ENCODE measurements around the gene RBP3. TPM values are rescaled to one million over a fixed set of nuclear protein-coding genes. Genes with fewer than 3 reads are reported as not detected.
A peak's percentile ranks its signal among the peaks of the same experiment; 100 is the strongest.

The RBP3 gene
- total RNA-seq, 1 experiment from 2014 or later: not detected

- ChIA-PET POLR2A (interaction anchor here (0.8 to 1.3 kb wide), 2 partner anchors 19 to 20 kb away, joined by 4 to 6 read pairs; partner anchors contain the start of gene ZNF488), CTCF (interaction anchor here (0.7 to 2.0 kb wide), 9 partner anchors 18 to 409 kb away, joined by 3 to 9 read pairs (median 4); partner anchors contain the start of gene ZNF488)
- no TSS peak for BruUV-seq (replicated peaks)
- H3K27me3 Mint-ChIP-seq (ENCODE audit: insufficient read depth, unreplicated experiment): no peaks in the 10 kb centered on the region
- no peaks in the 10 kb centered on the region for H3K9me3 Mint-ChIP-seq (ENCODE audit: unreplicated experiment)
- peak overlapping the region; percentile 32 for H3K4me3 Mint-ChIP-seq (ENCODE audit: unreplicated experiment)
- no peaks in the 10 kb centered on the region for H3K27me3 ChIP-seq (replicated peaks; ENCODE audit: control insufficient read depth, insufficient read depth, low read length)
- TF ChIP-seq, protein P1, sequence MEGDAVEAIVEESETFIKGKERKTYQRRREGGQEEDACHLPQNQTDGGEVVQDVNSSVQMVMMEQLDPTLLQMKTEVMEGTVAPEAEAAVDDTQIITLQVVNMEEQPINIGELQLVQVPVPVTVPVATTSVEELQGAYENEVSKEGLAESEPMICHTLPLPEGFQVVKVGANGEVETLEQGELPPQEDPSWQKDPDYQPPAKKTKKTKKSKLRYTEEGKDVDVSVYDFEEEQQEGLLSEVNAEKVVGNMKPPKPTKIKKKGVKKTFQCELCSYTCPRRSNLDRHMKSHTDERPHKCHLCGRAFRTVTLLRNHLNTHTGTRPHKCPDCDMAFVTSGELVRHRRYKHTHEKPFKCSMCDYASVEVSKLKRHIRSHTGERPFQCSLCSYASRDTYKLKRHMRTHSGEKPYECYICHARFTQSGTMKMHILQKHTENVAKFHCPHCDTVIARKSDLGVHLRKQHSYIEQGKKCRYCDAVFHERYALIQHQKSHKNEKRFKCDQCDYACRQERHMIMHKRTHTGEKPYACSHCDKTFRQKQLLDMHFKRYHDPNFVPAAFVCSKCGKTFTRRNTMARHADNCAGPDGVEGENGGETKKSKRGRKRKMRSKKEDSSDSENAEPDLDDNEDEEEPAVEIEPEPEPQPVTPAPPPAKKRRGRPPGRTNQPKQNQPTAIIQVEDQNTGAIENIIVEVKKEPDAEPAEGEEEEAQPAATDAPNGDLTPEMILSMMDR (IDR thresholded peaks at IDR 0.05; ENCODE audit: insufficient read depth in 1 of 2, low read depth in 1 of 2, low read length in 1 of 2, severe bottlenecking in 1 of 2, unreplicated experiment in 1 of 2): peak in 1 of 2 experiments; percentile 22
- peak; percentile 61 to 76 for DNase-seq
- H3K36me3 Mint-ChIP-seq (ENCODE audit: insufficient read depth, unreplicated experiment): no peaks in the 10 kb centered on the region
- H3K36me3 ChIP-seq (ENCODE audit: control insufficient read depth, insufficient read depth, low read length): no peaks in the 10 kb centered on the region
- peaks cover 66% of the 10 kb centered on the region for H3K4me1 ChIP-seq
- H3K27ac Mint-ChIP-seq (ENCODE audit: unreplicated experiment): peak overlapping the region; percentile 66
- no peaks in the 10 kb centered on the region for H3K9me3 ChIP-seq
- H3K4me3 ChIP-seq (ENCODE audit: low read depth, low read length): no peak overlapping the region
- peaks cover 35% of the 10 kb centered on the region for H3K4me1 Mint-ChIP-seq (ENCODE audit: low read depth, unreplicated experiment)
- intact Hi-C loops (cut with micrococcal nuclease; ENCODE audit: unreplicated experiment): loop anchor here (2.0 kb wide), 1 partner anchor 19 kb away; the partner anchor contains the start of gene ZNF488
Measured at GRCh38 chr10:47403446-47404318, 55.5 kb downstream of the RBP3 start.

DNA sequence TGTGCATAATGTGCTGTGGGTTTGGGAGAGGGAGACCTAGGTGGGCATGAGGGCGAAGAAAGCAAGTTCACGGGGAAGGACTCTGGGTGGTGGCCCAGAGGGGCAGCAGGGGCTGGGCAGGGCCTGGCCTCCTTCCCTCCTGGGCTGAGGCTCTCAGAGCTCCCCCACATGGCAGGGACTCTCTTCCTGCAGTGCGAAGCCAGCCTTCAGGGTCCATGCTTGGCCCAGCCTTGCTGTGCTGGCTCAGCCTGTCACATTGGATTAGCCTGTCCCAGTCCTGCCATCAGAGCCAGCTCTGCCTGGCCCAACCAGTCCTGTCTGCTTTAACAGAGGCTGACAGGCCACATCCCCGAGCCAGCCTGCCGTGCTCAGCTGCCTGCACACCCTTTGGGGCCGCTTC, 56.3 kb downstream of the RBP3 start:
- peaks cover 34% of the 10 kb centered on the region for H3K4me1 Mint-ChIP-seq (ENCODE audit: low read depth, unreplicated experiment)
- H3K4me3 Mint-ChIP-seq (ENCODE audit: unreplicated experiment): no peak overlapping the region
- H3K27me3 ChIP-seq (replicated peaks; ENCODE audit: control insufficient read depth, insufficient read depth, low read length): no peaks in the 10 kb centered on the region
- POLR2A ChIA-PET: interaction anchor here (0.8 kb wide), 1 partner anchor 20 kb away, joined by 4 read pairs; the partner anchor contains the start of gene ZNF488
- peaks cover 70% of the 10 kb centered on the region for H3K4me1 ChIP-seq
- no peaks in the 10 kb centered on the region for H3K9me3 Mint-ChIP-seq (ENCODE audit: unreplicated experiment)
- peak; percentile 39 to 55 for DNase-seq
- no TSS peak for BruUV-seq (replicated peaks)
- no peak overlapping the region for H3K4me3 ChIP-seq (ENCODE audit: low read depth, low read length)
- peak overlapping the region; percentile 66 for H3K27ac Mint-ChIP-seq (ENCODE audit: unreplicated experiment)
- H3K27me3 Mint-ChIP-seq (ENCODE audit: insufficient read depth, unreplicated experiment): no peaks in the 10 kb centered on the region
- H3K36me3 ChIP-seq (ENCODE audit: control insufficient read depth, insufficient read depth, low read length): no peaks in the 10 kb centered on the region
- CTCF ChIA-PET: interaction anchor here (1.6 to 2.0 kb wide), 4 partner anchors 17 to 50 kb away, joined by 3 to 9 read pairs (median 6); partner anchors contain the start of gene ZNF488
- TF ChIP-seq, protein P1 (IDR thresholded peaks at IDR 0.05; ENCODE audit: insufficient read depth in 1 of 2, low read depth in 1 of 2, low read length in 1 of 2, severe bottlenecking in 1 of 2, unreplicated experiment in 1 of 2): no peak
- no peaks in the 10 kb centered on the region for H3K9me3 ChIP-seq
- H3K36me3 Mint-ChIP-seq (ENCODE audit: insufficient read depth, unreplicated experiment): no peaks in the 10 kb centered on the region
- intact Hi-C loops (cut with micrococcal nuclease; ENCODE audit: unreplicated experiment): no loop called here

GRCh38 chr10:47404937-47405336, 56.8 kb downstream of the RBP3 start:
- TF ChIP-seq, protein P1 (IDR thresholded peaks at IDR 0.05; ENCODE audit: insufficient read depth in 1 of 2, low read depth in 1 of 2, low read length in 1 of 2, severe bottlenecking in 1 of 2, unreplicated experiment in 1 of 2): no peak
- intact Hi-C loops (cut with micrococcal nuclease; ENCODE audit: unreplicated experiment): no loop called here
- no peaks in the 10 kb centered on the region for H3K9me3 Mint-ChIP-seq (ENCODE audit: unreplicated experiment)
- peaks cover 70% of the 10 kb centered on the region for H3K4me1 ChIP-seq
- H3K9me3 ChIP-seq: no peaks in the 10 kb centered on the region
- BruUV-seq (replicated peaks): no TSS peak
- H3K4me3 Mint-ChIP-seq (ENCODE audit: unreplicated experiment): no peak overlapping the region
- no peak overlapping the region for H3K4me3 ChIP-seq (ENCODE audit: low read depth, low read length)
- no peaks in the 10 kb centered on the region for H3K27me3 ChIP-seq (replicated peaks; ENCODE audit: control insufficient read depth, insufficient read depth, low read length)
- no peaks in the 10 kb centered on the region for H3K36me3 Mint-ChIP-seq (ENCODE audit: insufficient read depth, unreplicated experiment)
- H3K4me1 Mint-ChIP-seq (ENCODE audit: low read depth, unreplicated experiment): peaks cover 34% of the 10 kb centered on the region
- H3K27ac Mint-ChIP-seq (ENCODE audit: unreplicated experiment): peak overlapping the region; percentile 66
- no peaks in the 10 kb centered on the region for H3K36me3 ChIP-seq (ENCODE audit: control insufficient read depth, insufficient read depth, low read length)
- CTCF ChIA-PET: interaction anchor here (0.8 to 2.0 kb wide), 4 partner anchors 17 to 51 kb away, joined by 3 to 9 read pairs (median 4); partner anchors contain the start of gene ZNF488
- H3K27me3 Mint-ChIP-seq (ENCODE audit: insufficient read depth, unreplicated experiment): no peaks in the 10 kb centered on the region
- no peak for DNase-seq
- POLR2A ChIA-PET: interaction anchor here (0.8 kb wide), 1 partner anchor 21 kb away, joined by 4 read pairs; the partner anchor contains the start of gene ZNF488

All from Caco-2 (cell line).